PC-9 (cell line): Measurements from ENCODE around the gene MVD. TPM values are rescaled to one million over a fixed set of nuclear protein-coding genes. Genes with fewer than 3 reads are reported as not detected.

Source experiments
- Bru-seq: library from RNA; stranded (reverse); fragments of 400-500 nt; gene quantifications from one replicate; lab custom pipeline; 2021; lab: Mats Ljungman, UMichigan
- BruChase-seq, 2 experiments: library from RNA; stranded (reverse); fragments of 400-500 nt; gene quantifications; one replicate each; lab custom pipeline; 2021; lab: Mats Ljungman, UMichigan
- BruUV-seq: library from RNA; stranded (reverse); fragments of 400-500 nt; replicated peaks from 2 replicates; lab custom pipeline; 2021; lab: Mats Ljungman, UMichigan
- CTCF ChIA-PET: fragments of 300-600 bp; sonication (Branson Sonifier 250); formaldehyde crosslinking; loops from one replicate; lab custom pipeline; 2022; ENCODE audit warnings: antibody characterized with exemption; lab: Charles Lee
- POLR2A ChIA-PET: fragments of 300-600 bp; sonication (Branson Sonifier 250); formaldehyde crosslinking; loops from one replicate; lab custom pipeline; 2022; ENCODE audit warnings: antibody characterized with exemption; ENCODE audit not compliant: unreplicated experiment; lab: Charles Lee
- DNase-seq, 2 experiments: peaks; one replicate each; pipeline versions ENCODE4 v3.0.0 to v3.0.0-alpha.2; 2015 to 2022; ENCODE audit warnings: mixed read lengths in 1 of 2
- H2AFZ ChIP-seq: fragments of 200-600 bp; sonication (generic); 2 replicates; pipeline ENCODE4 v1.8.1; 2017; ENCODE audit warnings: antibody characterized with exemption
- H3F3A ChIP-seq: fragments of 200-600 bp; sonication (generic); 2 replicates; pipeline ENCODE4 v1.8.1; 2017; ENCODE audit warnings: antibody characterized with exemption, mild to moderate bottlenecking, low read depth; ENCODE audit not compliant: insufficient read depth
- H3K27ac ChIP-seq: fragments of 200-600 bp; sonication (generic); 2 replicates; pipeline ENCODE4 v1.6.1; 2016; ENCODE audit warnings: mixed run types
- H3K27me3 ChIP-seq: fragments of 200-600 bp; sonication (generic); 2 replicates; pipeline ENCODE4 v1.6.1; 2016; ENCODE audit warnings: low read depth, mixed run types; ENCODE audit not compliant: insufficient read depth
- H3K36me3 ChIP-seq: fragments of 200-600 bp; sonication (generic); 2 replicates; pipeline ENCODE4 v1.6.1; 2016; ENCODE audit warnings: low read depth, mixed run types
- H3K4me1 ChIP-seq: fragments of 200-600 bp; sonication (generic); replicated peaks from 2 replicates; pipeline ENCODE4 v1.6.1; 2016; ENCODE audit warnings: mixed run types; ENCODE audit not compliant: insufficient read depth
- H3K4me2 ChIP-seq: fragments of 200-600 bp; sonication (generic); 2 replicates; pipeline ENCODE4 v1.6.1; 2017; ENCODE audit warnings: mixed run types
- H3K4me3 ChIP-seq: fragments of 200-600 bp; sonication (generic); 2 replicates; pipeline ENCODE4 v1.6.1; 2016; ENCODE audit warnings: mixed run types
- H3K79me2 ChIP-seq: fragments of 200-600 bp; sonication (generic); 2 replicates; pipeline ENCODE4 v1.6.1; 2017; ENCODE audit warnings: low read depth, mixed run types
- H3K9me2 ChIP-seq: fragments of 200-600 bp; sonication (generic); 2 replicates; pipeline ENCODE4 v1.8.1; 2017; ENCODE audit warnings: mild to moderate bottlenecking; ENCODE audit not compliant: insufficient read depth
- H3K9me3 ChIP-seq: fragments of 200-600 bp; sonication (generic); 2 replicates; pipeline ENCODE4 v1.8.1; 2016; ENCODE audit warnings: low read depth; ENCODE audit not compliant: insufficient read depth
- H4K20me1 ChIP-seq: fragments of 200-600 bp; sonication (generic); 2 replicates; pipeline ENCODE4 v1.8.1; 2017; ENCODE audit not compliant: insufficient read depth
- CTCF ChIP-seq: fragments of 200-600 bp; sonication (generic); conservative IDR thresholded peaks from 2 replicates; pipeline ENCODE4 v1.6.1; 2017; ENCODE audit warnings: mixed run types, antibody characterized with exemption, mild to moderate bottlenecking, moderate library complexity
- EZH2 ChIP-seq: fragments of 200-600 bp; sonication (generic); IDR thresholded peaks from 2 replicates; pipeline ENCODE4 v1.8.0; 2017; ENCODE audit warnings: antibody characterized with exemption, low read depth
- intact Hi-C: fragments of 100-400 bp; cut with micrococcal nuclease; formaldehyde crosslinking; loops from one replicate; pipeline ENCODE4 v1.10.0; 2022; ENCODE audit not compliant: unreplicated experiment
- long read RNA-seq: library from polyadenylated mRNA; stranded (forward); transcript quantifications from one replicate; pipeline ENCODE4 v2.0.0, GENCODE V29; 2022
- total RNA-seq: library from RNA; stranded (reverse); gene quantifications from 2 replicates; pipeline ENCODE4 v1.2.3, GENCODE V29; 2021

Gene MVD
- total RNA-seq (146 and 168 TPM in 2 replicates), Bru-seq, nascent RNA (percentile 78 among the genes with signal in this experiment), BruChase-seq, experiment 1, labeled RNA remaining after a 2-hour chase (percentile 86 among the genes with signal in this experiment), BruChase-seq, experiment 2, labeled RNA remaining after a 6-hour chase (percentile 90 among the genes with signal in this experiment)
- long read RNA-seq, transcript MVD-201 (10 exons, 1,823 nt), result major isoform, 194 of 291 reads
- long read RNA-seq, transcript MVD-209 (6 exons, 2,352 nt), result minor isoform, 5 of 291 reads
- long read RNA-seq, partial matches to known transcripts, result 20 of 291 reads
- long read RNA-seq, other reads (novel, unspliced or antisense), result 66 of 291 reads

- Histone ChIP-seq H4K20me1 (no peaks in the 10 kb centered on the region; the same call in 1 of the 2 replicates), H3K9me3 (no peaks in the 10 kb centered on the region), H3K79me2 (peaks cover 29% of the 10 kb centered on the region), H3K4me2 (peak within 1 kb of the TSS; percentile 98), H3K4me1 (peaks cover 9% of the 10 kb centered on the region), H3K4me3 (peak within 1 kb of the TSS; percentile 90), H3K9me2 (no peaks in the 10 kb centered on the region), H3K27ac (peak within 1 kb of the TSS; percentile 13; the same call in 1 of the 2 replicates), H3K36me3 (no peaks in the 10 kb centered on the region), H3K27me3 (no peaks in the 10 kb centered on the region), H3F3A (peaks cover 19% of the 10 kb centered on the region; the same call in 1 of the 2 replicates), H2AFZ (peak within 1 kb of the TSS; percentile 97)
- peak; percentile 92 to 99 for DNase-seq
- CTCF ChIA-PET, result no interaction called here
- intact Hi-C loops, result loop anchor here (5.0 kb wide), 1 partner anchor 94 kb away; no protein-coding TSS in a partner anchor
- POLR2A ChIA-PET, result interaction anchor here (0.5 to 0.7 kb wide), 5 partner anchors 9 to 988 kb away, joined by 3 to 6 read pairs (median 4); partner anchors contain the start of gene PIEZO1
- TF ChIP-seq CTCF (no peak), EZH2 (no peak)
- no TSS peak for BruUV-seq
Measured at GRCh38 chr16:88662843-88663606, at the start of gene MVD. Gene MVD, minus strand, starts transcription at chr16:88663091. Its CDS starts 11 bp downstream, at chr16:88663080.

DNA sequence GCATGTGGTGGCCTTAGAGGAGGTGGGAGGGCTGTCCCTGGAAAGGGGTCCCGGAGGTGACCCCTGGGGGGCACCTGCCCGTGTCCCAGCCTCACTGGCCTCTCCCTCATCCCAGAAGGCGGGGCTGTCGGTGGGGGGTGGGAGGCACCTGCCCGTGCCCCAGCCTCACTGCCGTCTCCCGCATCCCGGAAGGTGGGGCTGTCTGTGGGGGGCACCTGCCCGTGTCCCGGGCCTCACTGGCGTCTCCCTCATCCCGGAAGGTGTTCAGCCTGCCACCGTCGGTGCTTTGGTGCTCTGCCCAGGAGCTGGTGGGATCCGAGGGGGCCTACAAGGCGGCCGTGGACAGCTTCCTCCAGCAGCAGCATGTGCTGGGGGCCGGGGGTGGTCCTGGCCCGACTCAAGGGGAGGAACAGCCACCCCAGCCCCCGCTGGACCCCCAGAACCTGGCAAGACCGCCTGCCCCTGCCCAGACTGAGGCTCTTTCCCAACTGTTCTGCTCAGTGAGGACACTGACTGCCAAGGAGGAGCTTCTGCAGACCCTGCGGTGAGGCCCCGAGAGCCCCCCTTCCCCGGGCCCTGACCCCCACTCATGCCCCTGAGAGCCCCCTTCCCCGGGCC is 49.6 kb upstream of the MVD start:
- no peaks in the 10 kb centered on the region; the same call in 1 of the 2 replicates for H3K36me3 ChIP-seq
- H3K79me2 ChIP-seq, result 0 out of 2 replicates have a peak, but pooled peaks cover 5% of the 10 kb centered on the region
- H3K9me2 ChIP-seq, result no peaks in the 10 kb centered on the region
- ChIA-PET CTCF (no interaction called here), POLR2A (no interaction called here)
- H3K4me3 ChIP-seq, result no peak overlapping the region
- H3K9me3 ChIP-seq, result no peaks in the 10 kb centered on the region
- no TSS peak for BruUV-seq
- intact Hi-C loops, result no loop called here
- H3K4me2 ChIP-seq, result no peak overlapping the region
- TF ChIP-seq EZH2 (no peak), CTCF (no peak)
- peaks cover 25% of the 10 kb centered on the region; the same call in 1 of the 2 replicates for H3F3A ChIP-seq
- peaks cover 14% of the 10 kb centered on the region for H4K20me1 ChIP-seq
- no peak for DNase-seq
- H3K4me1 ChIP-seq, result 0 out of 2 replicates have a peak, but pooled peaks cover 5% of the 10 kb centered on the region
- H3K27ac ChIP-seq, result no peak overlapping the region
- no peaks in the 10 kb centered on the region for H3K27me3 ChIP-seq
- H2AFZ ChIP-seq, result no peak overlapping the region
